Fibroblast of the aortic adventitia (primary cell): ENCODE measurements around the gene FCHSD2. TPM values are rescaled to one million over a fixed set of nuclear protein-coding genes. Genes with fewer than 3 reads are reported as not detected.
A peak's percentile ranks its signal among the peaks of the same experiment; 100 is the strongest.

ENCODE experiments used
- DNase-seq: peaks from one replicate; pipeline ENCODE4 v3.0.0-alpha.2; 2010; ENCODE audit warnings: low read depth
- H3K4me3 ChIP-seq: 2 replicates; pipeline ENCODE4 v1.5.1; 2011; ENCODE audit warnings: low read depth, mild to moderate bottlenecking, control low read depth, low read length, moderate library complexity
- CTCF ChIP-seq: IDR thresholded peaks from 2 replicates; pipeline ENCODE4 v1.5.1; 2011; ENCODE audit warnings: mild to moderate bottlenecking, low read length, control low read depth, inconsistent platforms; ENCODE audit not compliant: insufficient read depth
- total RNA-seq: library from RNA; depleted of rRNA; stranded (reverse); fragments of >200 nt; gene quantifications from 2 replicates; pipeline ENCODE4 v1.2.3, GENCODE V29; 2012; ENCODE audit warnings: low replicate concordance

The FCHSD2 gene
- total RNA-seq, 1 donor, result 11.3 TPM

GRCh38 chr11:73177778-73178539 lies 35.8 kb upstream of the FCHSD2 start:
- no peak overlapping the region for H3K4me3 ChIP-seq
- peak; percentile 93 for DNase-seq

GRCh38 chr11:73177380-73177777 lies 35.3 kb upstream of the FCHSD2 start:
- DNase-seq, result peak; percentile 65
- H3K4me3 ChIP-seq, result no peak overlapping the region
- TF ChIP-seq CTCF, result no peak

More at GRCh38 chr11:73177778-73178539, 35.8 kb upstream of the FCHSD2 start:
- TF ChIP-seq CTCF, result peak; percentile 70

GRCh38 chr11:73176874-73177155 lies 34.7 kb upstream of the FCHSD2 start:
- H3K4me3 ChIP-seq, result no peak overlapping the region
- no peak for TF ChIP-seq CTCF
- no peak for DNase-seq

GRCh38 chr11:73176145-73176873 lies 34.2 kb upstream of the FCHSD2 start:
- DNase-seq, result no peak
- TF ChIP-seq CTCF, result no peak
- H3K4me3 ChIP-seq, result no peak overlapping the region

- no peak for DNase-seq
- TF ChIP-seq CTCF, result no peak
- H3K4me3 ChIP-seq, result no peak overlapping the region
Measured at GRCh38 chr11:73175551-73176144, 33.5 kb upstream of the FCHSD2 start.

- H3K4me3 ChIP-seq, result no peak overlapping the region
- TF ChIP-seq CTCF, result no peak
- DNase-seq, result no peak
Measured at GRCh38 chr11:73174495-73174791, 32.3 kb upstream of the FCHSD2 start.
